IMR-90 (cell line): ENCODE results near the gene CACNB3. TPM values are rescaled to one million over a fixed set of nuclear protein-coding genes. Genes with fewer than 3 reads are reported as not detected.
"Not testable (repeated sequence)": the region's sequence is repeated elsewhere in the genome, so short reads cannot be mapped to it uniquely, and the experiment has no call there.

ENCODE experiments used
- ATAC-seq: fragments of 200-7000 bp; cut with Tn5 transposase; 2 replicates; pipeline ENCODE4 v1.9.1; 2020; ENCODE audit warnings: low read depth, mild to moderate bottlenecking, moderate library complexity
- BruUV-seq: library from RNA; stranded (reverse); fragments of 400-500 nt; replicated peaks from 2 replicates; lab custom pipeline; 2021; lab: Mats Ljungman, UMichigan
- CTCF ChIA-PET: fragments of 300-600 bp; formaldehyde crosslinking; extraction: SDS; loops from one replicate; lab custom pipeline; 2021; ENCODE audit warnings: antibody characterized with exemption; lab: Yijun Ruan, JAX
- POLR2A ChIA-PET: fragments of 300-600 bp; sonication (Branson Sonifier 250); formaldehyde crosslinking; loops from one replicate; lab custom pipeline; 2022; ENCODE audit warnings: antibody characterized with exemption; ENCODE audit not compliant: unreplicated experiment; lab: Charles Lee
- DNase-seq: peaks from one replicate; pipeline ENCODE4 v3.0.0; 2013
- H2AFZ ChIP-seq: replicated peaks from 2 replicates; pipeline ENCODE3; 2013; ENCODE audit warnings: low read length, mild to moderate bottlenecking; ENCODE audit not compliant: poor library complexity
- H2AK5ac ChIP-seq: 2 replicates; pipeline ENCODE4 v1.6.1; 2013; ENCODE audit warnings: low read depth, low read length, inconsistent platforms
- H2AK9ac ChIP-seq: replicated peaks from 2 replicates; pipeline ENCODE3; 2013; ENCODE audit warnings: mild to moderate bottlenecking, low read depth, low read length, moderate library complexity; ENCODE audit not compliant: poor library complexity
- H2BK120ac ChIP-seq: 2 replicates; pipeline ENCODE4 v1.6.1; 2013; ENCODE audit warnings: low read depth, low read length, inconsistent platforms
- H2BK15ac ChIP-seq: 3 replicates; pipeline ENCODE4 v1.6.1; 2013; ENCODE audit warnings: low read depth, low read length, inconsistent platforms
- H2BK20ac ChIP-seq: 2 replicates; pipeline ENCODE4 v1.6.1; 2013; ENCODE audit warnings: low read depth, mild to moderate bottlenecking, inconsistent platforms, low read length, moderate library complexity
- H2BK5ac ChIP-seq: 2 replicates; pipeline ENCODE4 v1.6.1; 2013; ENCODE audit warnings: mild to moderate bottlenecking, low read depth, low read length, inconsistent platforms; ENCODE audit not compliant: poor library complexity, severe bottlenecking
- H3K14ac ChIP-seq: replicated peaks from 2 replicates; pipeline ENCODE4 v1.6.1; 2013; ENCODE audit warnings: low read depth, low read length, inconsistent platforms
- H3K18ac ChIP-seq: 2 replicates; pipeline ENCODE4 v1.6.1; 2013; ENCODE audit warnings: low read depth, low read length, control low read depth
- H3K23ac ChIP-seq: 2 replicates; pipeline ENCODE4 v1.6.1; 2013; ENCODE audit warnings: low read depth, low read length, inconsistent platforms
- H3K27ac ChIP-seq: 2 replicates; pipeline ENCODE4 v1.5.1; 2013; ENCODE audit warnings: mild to moderate bottlenecking, control low read depth, low read length; ENCODE audit not compliant: insufficient read depth
- H3K27me3 ChIP-seq: 2 replicates; pipeline ENCODE4 v1.6.1; 2013; ENCODE audit warnings: low read length; ENCODE audit not compliant: control insufficient read depth, insufficient read depth
- H3K36me3 ChIP-seq: 2 replicates; pipeline ENCODE4 v1.6.1; 2013; ENCODE audit warnings: low read length, mixed read lengths; ENCODE audit not compliant: control insufficient read depth, insufficient read depth
- H3K4ac ChIP-seq: 2 replicates; pipeline ENCODE4 v1.6.1; 2013; ENCODE audit warnings: low read depth, low read length, inconsistent platforms
- H3K4me1 ChIP-seq: 2 replicates; pipeline ENCODE4 v1.6.1; 2013; ENCODE audit warnings: low read length, mixed read lengths; ENCODE audit not compliant: control insufficient read depth, insufficient read depth
- H3K4me2 ChIP-seq: 2 replicates; pipeline ENCODE4 v1.6.1; 2013; ENCODE audit warnings: low read depth, mild to moderate bottlenecking, control low read depth, low read length, moderate library complexity
- H3K4me3 ChIP-seq: 2 replicates; pipeline ENCODE4 v1.5.1; 2013; ENCODE audit warnings: low read depth, mild to moderate bottlenecking, control low read depth, low read length, moderate library complexity; ENCODE audit not compliant: insufficient read depth
- H3K56ac ChIP-seq: 2 replicates; pipeline ENCODE4 v1.6.1; 2013; ENCODE audit warnings: low read length, inconsistent platforms; ENCODE audit not compliant: insufficient read depth; ENCODE audit errors: extremely low read depth
- H3K79me1 ChIP-seq, 2 experiments: 2 replicates each; pipeline ENCODE4 v1.6.1; 2013; ENCODE audit warnings: low read length in 2 of 2, inconsistent platforms in 1 of 2, low read depth in 1 of 2
- H3K9ac ChIP-seq: 2 replicates; pipeline ENCODE4 v1.6.1; 2013; ENCODE audit warnings: low read depth, low read length, control low read depth
- H3K9me1 ChIP-seq: 2 replicates; pipeline ENCODE4 v1.6.1; 2013; ENCODE audit warnings: low read length, inconsistent platforms; ENCODE audit not compliant: insufficient read depth
- H3K9me3 ChIP-seq: 2 replicates; pipeline ENCODE4 v1.6.1; 2013; ENCODE audit warnings: low read length; ENCODE audit not compliant: control insufficient read depth, insufficient read depth
- H4K20me1 ChIP-seq: 2 replicates; pipeline ENCODE4 v1.6.1; 2013; ENCODE audit warnings: low read length, inconsistent platforms; ENCODE audit not compliant: insufficient read depth
- H4K5ac ChIP-seq: 2 replicates; pipeline ENCODE4 v1.6.1; 2013; ENCODE audit warnings: mild to moderate bottlenecking, low read depth, low read length, control low read depth
- H4K8ac ChIP-seq, 2 experiments: 2 replicates each; pipeline ENCODE4 v1.6.1; 2013; ENCODE audit warnings: low read depth in 2 of 2, low read length in 2 of 2, control low read depth in 1 of 2, inconsistent platforms in 1 of 2
- H4K91ac ChIP-seq: 2 replicates; pipeline ENCODE4 v1.6.1; 2013; ENCODE audit warnings: low read depth, low read length, inconsistent platforms; ENCODE audit not compliant: insufficient read depth
- CEBPB ChIP-seq: IDR thresholded peaks from 2 replicates; pipeline ENCODE4 v1.6.1; 2012; ENCODE audit warnings: low read depth, low read length, improper control_type of control experiment
- CHD1 ChIP-seq: IDR thresholded peaks from 2 replicates; pipeline ENCODE4 v1.6.1; 2012; ENCODE audit warnings: low read depth, low read length, improper control_type of control experiment
- FOS ChIP-seq: fragments of 150-350 bp; IDR thresholded peaks from 2 replicates; pipeline ENCODE4 v1.6.1; 2016; ENCODE audit warnings: low read depth, low read length
- MAZ ChIP-seq: IDR thresholded peaks from 2 replicates; pipeline ENCODE4 v1.6.1; 2012; ENCODE audit warnings: low read depth, mild to moderate bottlenecking, low read length, improper control_type of control experiment, moderate library complexity, borderline replicate concordance
- MXI1 ChIP-seq: IDR thresholded peaks from 2 replicates; pipeline ENCODE4 v1.6.1; 2012; ENCODE audit warnings: low read depth, mild to moderate bottlenecking, low read length, moderate library complexity, borderline replicate concordance
- RAD21 ChIP-seq: IDR thresholded peaks from 2 replicates; pipeline ENCODE4 v1.6.1; 2012; ENCODE audit warnings: low read length, improper control_type of control experiment
- RFX5 ChIP-seq: IDR thresholded peaks from 2 replicates; pipeline ENCODE4 v1.8.0; 2012; ENCODE audit warnings: low read depth, mild to moderate bottlenecking, low read length, moderate library complexity
- WGBS, 2 experiments: methylation state at CpG; one replicate each; pipeline versions ENCODE4 v1.1.5 to v1.1.7; 2013; ENCODE audit warnings: missing lambda C conversion rate in 2 of 2; ENCODE audit not compliant: insufficient read length in 1 of 2; ENCODE audit errors: extremely low coverage in 2 of 2; 5-methylcytosine and 5-hydroxymethylcytosine counted together
- dilution Hi-C: fragments of 300-500 bp; cut with HindIII; formaldehyde crosslinking; loops from one replicate; pipeline ENCODE4 v1.14.3; 2018; ENCODE audit warnings: low sequenced_read_pairs; ENCODE audit not compliant: unreplicated experiment
- in situ Hi-C: fragments of 300-500 bp; cut with MboI; formaldehyde crosslinking; loops from 3 replicates; pipeline ENCODE4 v1.14.3; 2019; ENCODE audit warnings: low sequenced_read_pairs, inconsistent platforms, mixed read lengths
- intact Hi-C: fragments of 100-400 bp; cut with micrococcal nuclease; formaldehyde crosslinking; loops from 2 replicates; pipeline ENCODE4 v1.10.0; 2022
- polyA plus RNA-seq, 3 experiments: library from polyadenylated mRNA; depleted of rRNA; stranded (reverse); fragments of >200 nt; gene quantifications; 2 replicates each; pipeline ENCODE4 v1.2.3, GENCODE V29; 2012; ENCODE audit warnings: low replicate concordance in 1 of 3
- total RNA-seq: library from RNA; depleted of rRNA; stranded (reverse); fragments of >200 nt; gene quantifications from 2 replicates; pipeline ENCODE4 v1.2.3, GENCODE V29; 2012
- TF ChIP-seq, protein P1 (sequence below): fragments of 150-350 bp; IDR thresholded peaks from 2 replicates; pipeline ENCODE4 v1.6.1; 2017; ENCODE audit warnings: mild to moderate bottlenecking, antibody characterized with exemption, low read length, low read depth

Gene CACNB3
- total and polyA plus RNA-seq, 2 of the 4 experiments (the other 2 are of a cell fraction) = 18.1 to 45.1 TPM

DNA sequence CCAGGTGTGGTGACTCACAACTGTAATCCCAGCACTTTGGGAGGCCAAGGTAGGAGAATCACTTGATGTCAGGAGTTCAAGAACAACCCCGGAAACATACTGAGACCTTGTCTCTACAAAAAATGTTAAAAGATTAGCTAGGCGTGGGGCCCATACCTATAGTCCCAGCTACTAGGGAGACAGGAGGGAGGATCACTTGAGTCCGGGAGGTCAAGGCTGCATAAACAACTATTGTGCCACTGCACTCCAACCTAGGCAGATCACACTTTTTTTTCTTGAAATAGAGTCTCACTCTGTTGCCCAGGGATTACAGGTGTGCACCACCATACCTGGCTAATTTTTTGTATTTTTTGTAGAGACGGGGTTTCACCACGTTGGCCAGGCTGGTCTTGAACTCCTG is 41.3 kb downstream of the CACNB3 start:
- H3K4me2 ChIP-seq = no peak overlapping the region
- no peak overlapping the region for H2BK15ac ChIP-seq
- H3K18ac ChIP-seq = no peak overlapping the region
- H3K27ac ChIP-seq = no peak overlapping the region
- no peak overlapping the region for H3K14ac ChIP-seq
- dilution Hi-C loops = no loop called here
- no peak overlapping the region for H3K9ac ChIP-seq
- TF ChIP-seq RAD21 = no peak
- TF ChIP-seq RFX5 = no peak
- no peak for TF ChIP-seq MAZ
- TF ChIP-seq CEBPB = no peak
- no peak for TF ChIP-seq FOS
- no peak for TF ChIP-seq MXI1
- no peak for TF ChIP-seq CHD1
- TF ChIP-seq, protein P1, sequence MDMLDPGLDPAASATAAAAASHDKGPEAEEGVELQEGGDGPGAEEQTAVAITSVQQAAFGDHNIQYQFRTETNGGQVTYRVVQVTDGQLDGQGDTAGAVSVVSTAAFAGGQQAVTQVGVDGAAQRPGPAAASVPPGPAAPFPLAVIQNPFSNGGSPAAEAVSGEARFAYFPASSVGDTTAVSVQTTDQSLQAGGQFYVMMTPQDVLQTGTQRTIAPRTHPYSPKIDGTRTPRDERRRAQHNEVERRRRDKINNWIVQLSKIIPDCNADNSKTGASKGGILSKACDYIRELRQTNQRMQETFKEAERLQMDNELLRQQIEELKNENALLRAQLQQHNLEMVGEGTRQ = no peak
- no peak overlapping the region for H2AFZ ChIP-seq
- no peak overlapping the region for H3K23ac ChIP-seq
- no peaks in the 10 kb centered on the region for H3K4me1 ChIP-seq
- H3K4ac ChIP-seq = no peak overlapping the region
- 0 out of 2 replicates have a peak, but pooled peaks cover 5% of the 10 kb centered on the region for H3K9me1 ChIP-seq
- no peak for DNase-seq
- no peak overlapping the region for H2AK9ac ChIP-seq
- H4K5ac ChIP-seq = no peak overlapping the region
- H4K20me1 ChIP-seq = no peaks in the 10 kb centered on the region; the same call in 1 of the 2 replicates
- H3K9me3 ChIP-seq = no peaks in the 10 kb centered on the region
- BruUV-seq = no TSS peak
- H3K4me3 ChIP-seq = no peak overlapping the region
- H3K27me3 ChIP-seq = peaks cover 50% of the 10 kb centered on the region
- no peaks in the 10 kb centered on the region for H3K36me3 ChIP-seq
- no peak overlapping the region for H2BK5ac ChIP-seq
- H2BK120ac ChIP-seq = no peak overlapping the region
- ATAC-seq = no peak
- H2BK20ac ChIP-seq = no peak overlapping the region
- CTCF ChIA-PET = no interaction called here
- WGBS, 2 experiments = no CpG with 5 or more reads among the region's 5 CpGs
- no peak overlapping the region for H2AK5ac ChIP-seq
- in situ Hi-C loops = no loop called here
- no peak overlapping the region for H3K56ac ChIP-seq
- intact Hi-C loops = no loop called here
- H3K79me1 ChIP-seq = no peaks in the 10 kb centered on the region
- POLR2A ChIA-PET = no interaction called here
- H4K91ac ChIP-seq = no peak overlapping the region
- no peak overlapping the region for H4K8ac ChIP-seq

DNA sequence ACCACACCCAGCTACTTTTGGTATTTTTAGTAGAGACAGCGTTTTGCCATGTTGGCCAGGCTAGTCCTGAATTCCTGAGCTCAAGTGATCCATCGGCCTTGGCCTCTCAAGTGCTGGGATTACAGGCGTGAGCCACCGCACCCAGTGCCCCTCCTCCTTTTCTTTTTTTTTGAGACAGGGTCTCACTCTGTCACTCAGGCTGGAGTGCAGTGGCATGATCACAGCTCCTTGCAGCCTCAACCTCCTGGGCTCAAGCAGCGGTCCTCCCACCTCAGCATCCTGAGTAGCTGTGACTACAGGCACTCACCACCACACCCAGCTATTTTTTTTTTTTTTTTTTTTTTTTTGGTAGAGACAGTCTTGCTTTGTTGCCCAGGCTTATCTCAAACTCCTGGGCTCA is 41.9 kb downstream of the CACNB3 start:
- H3K4me1 ChIP-seq, ATAC-seq, H3K18ac ChIP-seq, H4K20me1 ChIP-seq, H2BK20ac ChIP-seq, H3K23ac ChIP-seq, dilution Hi-C loops, H3K14ac ChIP-seq, H3K27ac ChIP-seq, CTCF ChIA-PET, H4K91ac ChIP-seq, H4K5ac ChIP-seq, H3K79me1 ChIP-seq, H4K8ac ChIP-seq, H2BK15ac ChIP-seq, H3K56ac ChIP-seq, H3K4me3 ChIP-seq, H3K9me3 ChIP-seq, H3K4ac ChIP-seq, DNase-seq, H3K36me3 ChIP-seq, H2BK120ac ChIP-seq, H2AFZ ChIP-seq, in situ Hi-C loops, H2BK5ac ChIP-seq, H3K9ac ChIP-seq, H2AK9ac ChIP-seq, intact Hi-C loops, H3K9me1 ChIP-seq, BruUV-seq, H3K4me2 ChIP-seq, H2AK5ac ChIP-seq: not testable (repeated sequence)
- WGBS, 2 experiments = 20% methylated on average over 1 of the region's 5 CpGs; no CpG with 5 or more reads in 1 of the 2 experiments
- peaks cover 56% of the 10 kb centered on the region for H3K27me3 ChIP-seq
- POLR2A ChIA-PET = interaction anchor here (0.6 kb wide), 1 partner anchor 761 kb away, joined by 9 read pairs; no protein-coding TSS in a partner anchor
